ENCODE results near the gene GNPTAB.

GRCh38 chr12:101803978-101804377, 26.8 kb downstream of the GNPTAB start:
- TF ChIP-seq RAD21 (conservative IDR thresholded peaks at IDR 0.05 in 1 of 2, IDR thresholded peaks at IDR 0.05 in 1 of 2) (no peak), RNF2 (IDR thresholded peaks at IDR 0.05; ENCODE audit: borderline replicate concordance, low read depth) (no peak), CEBPB (IDR thresholded peaks at IDR 0.05) (no peak), BCL3 (IDR thresholded peaks at IDR 0.05) (no peak), HES2 (IDR thresholded peaks at IDR 0.05) (no peak), POLR2A (IDR thresholded peaks at IDR 0.05; ENCODE audit: low read length) (no peak), EP300 (IDR thresholded peaks at IDR 0.05) (no peak), MAX (IDR thresholded peaks at IDR 0.05) (no peak), CHD4 (IDR thresholded peaks at IDR 0.05; ENCODE audit: borderline replicate concordance) (no peak), SMC3 (IDR thresholded peaks at IDR 0.05) (no peak)
- TF ChIP-seq, protein P1, sequence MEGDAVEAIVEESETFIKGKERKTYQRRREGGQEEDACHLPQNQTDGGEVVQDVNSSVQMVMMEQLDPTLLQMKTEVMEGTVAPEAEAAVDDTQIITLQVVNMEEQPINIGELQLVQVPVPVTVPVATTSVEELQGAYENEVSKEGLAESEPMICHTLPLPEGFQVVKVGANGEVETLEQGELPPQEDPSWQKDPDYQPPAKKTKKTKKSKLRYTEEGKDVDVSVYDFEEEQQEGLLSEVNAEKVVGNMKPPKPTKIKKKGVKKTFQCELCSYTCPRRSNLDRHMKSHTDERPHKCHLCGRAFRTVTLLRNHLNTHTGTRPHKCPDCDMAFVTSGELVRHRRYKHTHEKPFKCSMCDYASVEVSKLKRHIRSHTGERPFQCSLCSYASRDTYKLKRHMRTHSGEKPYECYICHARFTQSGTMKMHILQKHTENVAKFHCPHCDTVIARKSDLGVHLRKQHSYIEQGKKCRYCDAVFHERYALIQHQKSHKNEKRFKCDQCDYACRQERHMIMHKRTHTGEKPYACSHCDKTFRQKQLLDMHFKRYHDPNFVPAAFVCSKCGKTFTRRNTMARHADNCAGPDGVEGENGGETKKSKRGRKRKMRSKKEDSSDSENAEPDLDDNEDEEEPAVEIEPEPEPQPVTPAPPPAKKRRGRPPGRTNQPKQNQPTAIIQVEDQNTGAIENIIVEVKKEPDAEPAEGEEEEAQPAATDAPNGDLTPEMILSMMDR (IDR thresholded peaks at IDR 0.05), result no peak

All from A549 (cell line).